NT2/D1 (cell line): ENCODE results near the gene MRPL37.

ENCODE experiments used
- YY1 ChIP-seq: IDR thresholded peaks from 2 replicates; pipeline ENCODE4 v1.6.1; 2011; ENCODE audit not compliant: insufficient read length, insufficient read depth
- ZNF274 ChIP-seq: IDR thresholded peaks from 2 replicates; pipeline ENCODE4 v1.6.1; 2011; ENCODE audit warnings: mild to moderate bottlenecking, low read depth, low read length

- TF ChIP-seq YY1 (no peak), ZNF274 (no peak)
Observed at GRCh38 chr1:54163573-54163972, 36.4 kb upstream of the MRPL37 start.
